Left lung (tissue), 10 donors: Measurements from ENCODE around the gene ARHGAP26. TPM values are rescaled to one million over a fixed set of nuclear protein-coding genes. Genes with fewer than 3 reads are reported as not detected.

Experiments used
- ATAC-seq: fragments of 200-7000 bp; cut with Tn5 transposase; one replicate; pipeline ENCODE4 v1.9.1; 2020; ENCODE audit warnings: moderate library complexity
- DNase-seq, 4 donors: peaks; one replicate each; pipeline ENCODE4 v3.0.0-alpha.2; 2013 to 2020
- H3K27ac ChIP-seq, 2 donors: fragments of 200-600 bp; sonication (generic) in 1 of 2; one replicate each; pipeline versions ENCODE4 v1.5.0 to v1.8.0; 2020 to 2021
- H3K27me3 ChIP-seq, 2 donors: fragments of 200-600 bp; sonication (generic) in 1 of 2; one replicate each; pipeline versions ENCODE4 v1.5.0 to v1.8.0; 2020 to 2021
- H3K36me3 ChIP-seq, 2 donors: fragments of 200-600 bp; sonication (generic) in 1 of 2; one replicate each; pipeline versions ENCODE4 v1.5.0 to v1.8.0; 2020 to 2021
- H3K4me1 ChIP-seq, 2 donors: fragments of 200-600 bp; one replicate each; pipeline ENCODE4 v1.8.0; 2021
- H3K4me3 ChIP-seq, 2 donors: fragments of 200-600 bp; sonication (generic) in 1 of 2; one replicate each; pipeline versions ENCODE4 v1.5.0 to v1.8.0; 2020 to 2021; ENCODE audit warnings: mild to moderate bottlenecking in 1 of 2
- H3K9me3 ChIP-seq, 2 donors: fragments of 200-600 bp; sonication (generic) in 1 of 2; one replicate each; pipeline versions ENCODE4 v1.5.0 to v1.8.0; 2020 to 2021
- CTCF ChIP-seq, 2 donors: fragments of 200-600 bp; sonication (generic) in 1 of 2; IDR thresholded peaks; one replicate each; pipeline versions ENCODE4 v1.5.0 to v1.8.0; 2021; ENCODE audit warnings: antibody characterized with exemption in 2 of 2
- intact Hi-C, 2 donors: fragments of 100-400 bp; cut with DNase I; formaldehyde crosslinking; loops; one replicate each; pipeline versions ENCODE4 v1.11.2 to v1.14.2; 2022
- polyA plus RNA-seq, 6 donors: library from polyadenylated mRNA; unstranded; fragments of 120-200 nt; gene quantifications; one replicate each; pipeline ENCODE4 v1.2.1, GENCODE V29; 2013; ENCODE audit not compliant: insufficient read length in 6 of 6
- total RNA-seq, 2 donors: library from RNA; stranded (reverse); fragmentation: NEBNext Ultra II Directional; extraction: Animal tissue kit (Norgen Biotek cat#: 25700); gene quantifications; one replicate each; pipeline ENCODE4 v1.2.1, GENCODE V29; 2021
- donor health status: DM: no; HTN: yes; CAD: no.
- donor health status: DM: no; HTN: no; CAD: no.

Gene ARHGAP26
- total and polyA plus RNA-seq, 8 donors: 13.9 to 61.9 (median 14.9) TPM

- Histone ChIP-seq H3K9me3 (no peaks in the 10 kb centered on the region), H3K27ac (no peak overlapping the region), H3K4me1 (no peaks in the 10 kb centered on the region), H3K4me3 (no peak overlapping the region), H3K27me3 (no peaks in the 10 kb centered on the region), H3K36me3 (peaks cover 0 to 85% of the 10 kb centered on the region in 2 donors)
- intact Hi-C loops: no loop called here
- DNase-seq (no peak), ATAC-seq (no peak)
- no peak for TF ChIP-seq CTCF (IDR thresholded peaks at IDR 0.05)
Observed at GRCh38 chr5:142910128-142910527, 140.0 kb downstream of the ARHGAP26 start.

DNA sequence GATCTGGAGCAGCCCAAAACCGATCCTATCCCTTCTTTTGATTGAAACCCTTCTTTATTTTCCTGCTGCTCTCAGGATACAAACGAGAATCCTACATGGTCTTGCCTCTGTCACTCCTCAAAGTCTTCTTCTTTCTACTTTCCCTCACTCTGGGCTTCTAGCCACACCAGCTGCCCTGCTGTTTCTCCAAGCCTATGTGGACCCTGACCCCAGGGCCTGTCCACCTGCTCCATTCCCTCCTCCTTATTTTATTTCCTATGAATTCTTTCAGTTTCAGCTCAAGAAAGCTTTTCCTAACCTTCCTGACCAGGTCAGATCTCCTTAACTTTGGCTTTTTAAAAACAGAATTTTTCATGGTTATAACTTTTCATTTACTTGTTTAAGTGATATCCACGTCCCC, 141.0 kb downstream of the ARHGAP26 start:
- H3K9me3 ChIP-seq: no peaks in the 10 kb centered on the region
- H3K27me3 ChIP-seq: no peaks in the 10 kb centered on the region
- DNase-seq: no peak
- no peak overlapping the region for H3K27ac ChIP-seq
- H3K36me3 ChIP-seq: peaks cover 0 to 85% of the 10 kb centered on the region in 2 donors
- H3K4me3 ChIP-seq: no peak overlapping the region
- no peaks in the 10 kb centered on the region for H3K4me1 ChIP-seq
- TF ChIP-seq CTCF (IDR thresholded peaks at IDR 0.05): no peak
- no peak for ATAC-seq
- intact Hi-C loops: no loop called here

DNA sequence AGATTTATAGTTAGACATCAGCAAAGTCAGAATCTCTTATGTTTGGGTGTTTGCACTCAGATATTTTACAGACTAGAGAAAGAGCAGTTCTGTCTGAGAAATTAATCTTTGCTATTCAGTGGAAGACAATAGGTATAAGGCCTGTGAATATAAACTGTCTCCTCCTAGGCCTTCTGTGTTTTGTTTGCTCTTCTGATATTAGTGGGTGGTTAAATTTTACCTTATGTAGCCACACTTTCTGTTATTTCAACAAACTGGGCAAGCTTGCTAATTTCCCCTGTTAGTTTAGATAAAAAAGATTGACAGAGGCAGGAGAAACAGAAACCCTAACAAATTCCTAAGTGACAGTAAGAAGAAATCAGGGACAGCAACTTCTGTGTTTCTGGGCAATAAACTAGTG, 141.6 kb downstream of the ARHGAP26 start:
- DNase-seq (no peak), ATAC-seq (no peak)
- no peaks in the 10 kb centered on the region for H3K9me3 ChIP-seq
- intact Hi-C loops: no loop called here
- H3K4me1 ChIP-seq: no peaks in the 10 kb centered on the region
- no peaks in the 10 kb centered on the region for H3K27me3 ChIP-seq
- H3K4me3 ChIP-seq: no peak overlapping the region
- peaks cover 0 to 85% of the 10 kb centered on the region in 2 donors for H3K36me3 ChIP-seq
- no peak overlapping the region for H3K27ac ChIP-seq
- no peak for TF ChIP-seq CTCF (IDR thresholded peaks at IDR 0.05)

DNA sequence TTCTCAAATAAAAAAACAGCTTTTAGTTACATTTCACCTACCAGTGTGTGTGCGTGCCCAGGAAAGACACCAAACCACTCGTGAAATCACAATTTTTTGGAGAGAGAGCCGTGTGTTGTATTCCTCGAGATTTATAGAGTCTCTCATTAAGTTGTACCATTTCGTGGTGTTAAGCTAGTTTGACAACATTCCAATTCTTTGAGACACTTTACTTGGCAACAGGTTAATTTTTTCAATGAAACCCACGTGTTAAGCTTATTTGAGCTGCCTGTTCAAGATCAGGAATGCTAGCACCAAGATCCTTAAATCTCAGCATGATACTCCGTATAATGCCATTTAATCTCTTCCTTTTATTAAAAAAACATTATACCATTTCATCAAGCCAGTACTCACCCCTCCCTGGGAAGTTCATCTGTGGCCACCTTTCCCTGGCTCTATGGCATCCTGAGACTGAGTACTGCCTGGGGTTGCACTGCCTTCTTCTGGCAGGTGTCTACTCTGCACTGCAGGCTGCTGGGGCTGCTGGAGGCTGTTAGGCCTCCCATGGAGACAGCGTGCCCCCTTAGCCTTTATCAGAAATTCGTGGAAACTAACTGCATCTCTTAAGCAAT, 143.7 kb downstream of the ARHGAP26 start:
- Histone ChIP-seq H3K4me1 (no peaks in the 10 kb centered on the region), H3K4me3 (no peak overlapping the region), H3K27ac (no peak overlapping the region), H3K9me3 (no peaks in the 10 kb centered on the region), H3K27me3 (no peaks in the 10 kb centered on the region), H3K36me3 (peaks cover 0 to 74% of the 10 kb centered on the region in 2 donors)
- DNase-seq: peak in 1 of 4 donors; percentile 72
- intact Hi-C loops: no loop called here
- peak; percentile 64 for ATAC-seq
- TF ChIP-seq CTCF (IDR thresholded peaks at IDR 0.05): no peak

DNA sequence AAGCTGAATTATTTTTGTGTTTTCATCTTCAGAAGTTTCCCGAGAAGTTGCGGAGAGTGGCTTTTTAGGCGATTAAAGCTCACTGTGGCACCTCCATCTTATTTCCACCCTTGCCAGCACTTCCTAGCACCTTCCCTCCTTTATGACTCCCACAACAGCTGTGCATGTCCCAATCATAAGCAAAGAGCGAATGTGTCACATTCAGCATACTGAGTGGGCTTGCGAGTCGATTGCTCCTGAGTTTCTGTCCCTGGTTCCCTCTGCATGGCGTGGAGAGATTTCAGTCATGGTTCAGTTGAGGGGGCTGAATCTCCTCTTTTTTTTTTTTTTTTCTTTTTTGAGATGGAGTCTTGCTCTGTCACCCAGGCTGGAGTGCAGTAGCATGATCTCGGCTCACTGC, 144.9 kb downstream of the ARHGAP26 start:
- H3K9me3 ChIP-seq: no peaks in the 10 kb centered on the region
- intact Hi-C loops: no loop called here
- no peak for ATAC-seq
- peaks cover 0 to 77% of the 10 kb centered on the region in 2 donors for H3K36me3 ChIP-seq
- H3K4me3 ChIP-seq: no peak overlapping the region
- no peaks in the 10 kb centered on the region for H3K4me1 ChIP-seq
- no peak for DNase-seq
- no peaks in the 10 kb centered on the region for H3K27me3 ChIP-seq
- TF ChIP-seq CTCF (IDR thresholded peaks at IDR 0.05): no peak
- no peak overlapping the region for H3K27ac ChIP-seq
